Stimulated activated CD8-positive, alpha-beta memory T cell treated with anti-CD3 and anti-CD28 coated beads, Interleukin-12 subunit alpha, Interleukin-12 subunit beta, amount 100 ng/mL, for 24 hours (primary cell): ENCODE measurements around the gene FGF11.

Experiments used
- DNase-seq: peaks from one replicate; pipeline ENCODE4 v3.0.0-alpha.2; 2020; ENCODE audit errors: extremely low read depth

FGF11 gene

DNA sequence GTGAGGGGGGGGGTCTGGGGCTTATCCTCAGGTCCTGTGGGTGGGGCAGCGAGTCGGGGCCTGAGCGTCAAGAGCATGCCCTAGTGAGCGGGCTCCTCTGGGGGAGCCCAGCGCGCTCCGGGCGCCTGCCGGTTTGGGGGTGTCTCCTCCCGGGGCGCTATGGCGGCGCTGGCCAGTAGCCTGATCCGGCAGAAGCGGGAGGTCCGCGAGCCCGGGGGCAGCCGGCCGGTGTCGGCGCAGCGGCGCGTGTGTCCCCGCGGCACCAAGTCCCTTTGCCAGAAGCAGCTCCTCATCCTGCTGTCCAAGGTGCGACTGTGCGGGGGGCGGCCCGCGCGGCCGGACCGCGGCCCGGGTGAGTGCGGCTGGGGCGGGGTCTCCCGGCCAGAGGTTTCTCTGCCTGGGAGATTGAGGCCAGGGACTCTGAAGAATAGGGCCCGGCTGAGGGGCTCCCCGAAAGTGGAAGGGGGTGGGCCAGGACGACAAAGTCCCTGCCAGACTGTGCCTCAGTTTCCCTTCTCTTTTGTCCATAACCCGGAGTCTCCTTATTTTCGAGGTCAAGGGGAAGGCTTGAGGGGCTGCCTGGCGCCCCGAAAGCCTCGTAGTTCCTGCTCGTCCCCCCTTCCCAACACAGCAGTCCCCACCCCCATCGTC is at the start of gene FGF11:
Gene FGF11 (plus strand): TSS at position 51 of the 651 bp plus-strand sequence. CDS start 109 bp downstream, at position 160.
- DNase-seq: no peak

DNA sequence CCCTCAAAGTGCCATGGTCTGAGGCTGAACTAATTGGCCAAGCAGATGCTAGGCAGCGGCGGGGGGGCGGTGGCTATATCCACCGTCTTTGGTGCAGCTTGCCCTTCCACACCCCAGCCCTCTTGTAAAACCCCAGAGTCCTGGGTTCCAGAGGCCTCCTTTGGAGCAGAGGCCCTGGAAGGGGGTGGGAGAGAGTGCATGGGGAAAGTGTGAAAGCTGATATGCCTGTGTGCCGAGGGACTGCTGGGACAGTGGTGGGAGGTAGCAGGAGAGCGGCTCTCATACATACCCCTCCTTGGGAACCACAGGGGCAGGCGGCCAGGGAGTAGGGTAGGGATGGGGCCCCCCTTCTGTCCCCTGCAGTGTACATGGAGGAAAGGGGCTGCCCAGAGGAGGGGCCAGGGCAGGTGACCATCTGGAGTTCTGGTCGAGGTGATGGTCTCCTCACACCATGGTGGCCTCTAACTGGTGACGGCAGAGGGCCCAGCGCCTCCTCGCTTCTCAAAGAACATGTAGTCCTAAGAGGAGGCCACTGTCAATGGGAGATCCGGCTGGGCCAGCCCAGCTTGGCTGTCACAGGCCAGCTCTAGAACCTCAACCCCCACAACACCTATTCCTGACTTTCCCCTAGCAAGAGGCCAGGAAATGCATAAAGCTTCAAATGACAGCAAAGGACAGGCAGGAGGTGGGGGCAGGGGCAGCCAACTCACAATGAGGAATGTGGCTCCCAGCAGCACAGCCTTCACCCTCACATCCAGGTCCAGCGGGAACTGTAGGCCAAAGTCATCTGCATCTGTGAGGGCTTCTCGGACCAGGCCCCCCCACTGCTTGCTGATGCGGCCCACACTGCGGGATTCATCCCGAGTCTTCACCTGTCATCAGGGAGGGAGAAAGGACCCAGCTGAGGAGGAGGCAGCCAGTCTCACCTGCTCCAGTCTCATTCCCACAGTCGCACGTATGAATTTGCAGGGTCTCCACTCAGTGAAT is 49.1 kb upstream of the FGF11 start:
- no peak for DNase-seq

DNA sequence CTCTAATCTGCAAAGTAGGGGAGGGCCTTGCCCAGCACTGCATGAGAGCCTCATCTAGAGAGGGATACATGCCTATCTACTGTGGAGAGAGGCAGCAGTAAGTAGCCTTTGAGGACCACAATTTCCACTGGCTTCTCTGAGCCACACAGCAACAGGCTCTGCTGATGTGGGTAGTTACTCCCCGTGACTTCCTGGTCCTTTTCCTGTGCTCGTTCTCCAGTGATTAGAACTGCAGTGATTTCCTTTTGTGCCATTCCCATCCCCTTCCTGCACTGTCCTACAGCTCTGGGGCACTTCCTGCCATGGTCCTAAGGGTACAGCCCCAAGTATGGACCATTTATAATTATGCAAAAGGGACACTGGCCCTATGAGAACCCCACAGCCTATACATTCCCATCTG is 48.0 kb upstream of the FGF11 start:
- DNase-seq: no peak

DNA sequence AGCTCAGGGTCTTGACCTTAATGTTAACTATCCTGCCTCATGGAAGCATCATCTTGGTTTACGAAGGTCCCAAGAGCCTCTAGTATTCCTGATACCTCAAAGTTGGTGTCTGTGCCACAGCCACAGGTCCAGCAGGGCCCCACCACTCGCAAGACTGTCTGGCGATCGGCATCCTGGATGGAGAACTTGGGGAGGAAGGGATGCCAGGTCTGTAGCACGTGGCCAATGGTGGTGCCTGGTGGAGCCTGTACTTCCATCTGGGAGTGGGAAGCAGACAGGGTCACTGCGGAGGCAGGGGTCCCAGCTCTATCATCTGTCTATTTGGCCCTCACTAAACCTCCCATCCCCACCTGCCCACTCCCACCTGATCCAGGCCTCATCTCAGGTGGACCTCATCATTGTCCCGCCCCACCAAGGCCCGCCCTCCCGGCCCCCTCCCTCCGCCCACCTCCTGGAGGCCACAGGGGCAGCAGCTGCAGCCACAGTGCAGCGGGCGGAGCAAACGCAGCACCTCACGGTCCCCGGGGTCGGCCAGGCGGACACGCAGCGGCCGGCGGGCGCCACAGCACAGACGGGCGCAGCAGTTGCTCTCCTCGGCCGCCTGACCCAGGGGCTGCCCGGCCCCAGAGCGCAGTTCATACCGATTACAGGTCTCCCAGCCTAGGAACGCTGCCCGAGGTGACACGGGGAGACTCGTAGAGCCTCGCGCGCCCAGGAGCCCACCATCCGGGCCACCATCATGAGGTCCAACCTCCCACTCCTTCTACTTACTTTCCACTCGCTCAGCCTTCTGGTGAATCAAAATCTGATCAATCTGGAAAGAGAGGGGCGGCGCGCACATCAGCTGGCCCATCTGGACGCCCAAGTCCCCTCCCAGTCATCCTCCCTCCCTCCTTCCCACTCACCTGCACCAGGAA is 46.4 kb upstream of the FGF11 start:
- DNase-seq: no peak

DNA sequence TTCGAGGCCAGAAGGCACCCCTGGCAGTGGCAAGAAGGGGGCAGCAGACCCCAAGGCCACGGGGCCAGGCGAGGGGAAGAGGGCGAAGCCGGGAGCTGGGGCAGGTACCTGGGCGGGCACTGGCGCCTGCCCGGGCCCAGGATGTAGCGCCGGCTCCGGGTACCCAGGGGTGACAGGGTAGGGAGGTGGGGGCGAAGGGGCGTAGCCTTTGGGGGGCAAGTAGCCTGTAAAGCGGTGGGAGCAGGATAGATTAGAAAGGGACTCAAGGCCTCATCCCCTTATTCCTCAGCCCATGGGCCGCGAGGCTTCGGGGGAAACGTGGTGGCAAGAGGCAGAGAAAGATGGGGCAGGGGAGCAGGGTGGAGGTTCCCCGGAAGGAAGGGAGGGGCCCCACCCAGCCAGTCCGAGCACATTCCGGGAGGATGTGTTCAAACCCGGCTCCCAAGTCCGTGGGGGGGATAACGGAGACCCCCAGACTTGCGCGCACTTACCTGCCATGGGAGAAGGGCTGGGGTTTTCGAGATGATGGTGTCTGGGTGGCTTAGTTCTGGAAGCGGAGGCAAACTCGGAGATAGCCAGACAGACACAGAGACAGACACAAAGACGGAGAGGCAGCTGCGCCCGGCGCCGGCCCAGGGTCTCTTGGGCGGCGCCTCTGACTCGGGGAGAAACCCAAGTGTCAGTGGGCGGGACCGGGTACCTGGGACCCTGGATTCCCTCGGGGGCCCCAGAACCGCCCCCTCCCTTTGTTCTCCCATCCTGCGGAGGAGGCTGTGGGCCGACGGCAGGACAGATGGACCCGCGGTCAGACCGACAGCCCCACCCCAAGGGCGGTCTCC is 45.5 kb upstream of the FGF11 start:
- no peak for DNase-seq

DNA sequence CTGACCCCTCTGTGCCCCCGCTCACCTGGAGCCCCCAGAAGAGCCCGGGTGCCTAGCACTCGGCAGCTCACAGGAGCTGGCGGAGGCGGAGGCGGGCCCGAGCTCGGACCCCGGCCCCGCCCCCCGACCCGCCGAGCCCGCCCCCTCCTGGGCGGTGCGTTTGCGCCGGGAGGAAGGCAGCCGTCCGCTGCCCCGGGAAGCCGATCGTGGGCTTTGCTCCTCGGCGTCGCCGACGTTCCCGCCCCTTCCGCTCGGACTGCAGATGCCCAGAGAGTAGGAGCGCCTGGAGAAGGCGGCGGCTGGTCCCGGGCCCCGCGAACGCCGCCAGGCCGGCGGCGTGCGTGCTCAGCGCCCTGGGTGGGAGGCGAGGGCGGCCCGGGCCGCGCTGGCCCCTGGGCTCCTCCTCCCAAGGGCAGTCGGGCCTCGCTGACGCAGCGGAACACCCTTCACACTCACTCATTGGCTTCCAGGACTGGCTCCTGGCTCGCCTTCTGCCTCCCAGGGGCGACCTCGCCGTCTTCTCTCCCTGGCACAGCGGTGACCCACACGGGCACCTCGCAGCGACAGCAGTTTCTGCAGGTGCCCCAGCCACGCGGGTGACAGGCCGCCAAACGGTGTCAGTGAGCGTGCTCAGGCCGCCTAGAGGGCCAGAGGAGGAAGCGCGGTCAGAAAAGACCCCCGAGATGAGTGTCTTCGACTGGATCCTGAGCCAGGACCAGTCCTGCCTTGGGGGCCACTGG is 44.7 kb upstream of the FGF11 start, which contains the start of gene PLSCR3:
Gene PLSCR3 (minus strand): TSS at position 74 of the 740 bp plus-strand sequence. CDS start 415 bp downstream, outside the sequence.
- DNase-seq: peak; percentile 61

DNA sequence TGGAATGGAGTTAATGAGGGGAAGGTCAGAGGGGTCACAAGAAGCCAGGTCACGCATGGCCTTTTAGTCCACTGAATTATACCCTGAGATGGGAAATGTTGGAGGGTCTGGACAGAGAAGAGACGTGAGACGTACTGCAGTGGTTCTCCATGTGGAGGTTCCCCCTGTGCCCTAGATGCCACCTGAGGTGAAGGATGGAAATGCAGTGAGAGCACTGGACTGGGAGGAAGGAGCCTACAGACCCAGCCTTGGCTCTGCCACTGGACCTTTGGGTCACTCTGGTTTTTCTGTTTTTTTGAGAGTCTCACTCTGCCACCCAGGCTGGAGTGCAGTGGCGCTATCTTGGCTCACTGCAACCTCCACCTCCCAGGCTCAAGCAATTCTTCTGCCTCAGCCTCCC is 43.2 kb upstream of the FGF11 start:
- DNase-seq: no peak

DNA sequence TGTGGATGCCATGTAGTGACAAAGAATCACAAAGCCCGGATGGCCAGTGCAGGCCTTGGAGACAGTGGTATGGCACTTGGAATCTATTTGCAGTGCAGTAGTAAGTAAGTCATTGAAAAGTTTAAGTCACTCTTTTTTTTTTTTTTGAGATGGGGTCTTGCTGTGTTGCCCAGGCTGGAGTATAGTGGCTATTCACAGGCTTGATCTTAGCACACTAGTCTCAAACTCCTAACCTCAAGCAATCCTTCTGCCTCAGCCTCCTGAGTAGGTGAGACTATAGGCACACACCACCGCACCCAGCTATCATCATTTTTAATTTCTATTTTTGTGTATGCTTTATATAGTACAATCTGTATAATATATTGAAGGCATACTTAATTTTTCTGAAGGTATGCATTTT is 40.7 kb upstream of the FGF11 start:
- DNase-seq: no peak

DNA sequence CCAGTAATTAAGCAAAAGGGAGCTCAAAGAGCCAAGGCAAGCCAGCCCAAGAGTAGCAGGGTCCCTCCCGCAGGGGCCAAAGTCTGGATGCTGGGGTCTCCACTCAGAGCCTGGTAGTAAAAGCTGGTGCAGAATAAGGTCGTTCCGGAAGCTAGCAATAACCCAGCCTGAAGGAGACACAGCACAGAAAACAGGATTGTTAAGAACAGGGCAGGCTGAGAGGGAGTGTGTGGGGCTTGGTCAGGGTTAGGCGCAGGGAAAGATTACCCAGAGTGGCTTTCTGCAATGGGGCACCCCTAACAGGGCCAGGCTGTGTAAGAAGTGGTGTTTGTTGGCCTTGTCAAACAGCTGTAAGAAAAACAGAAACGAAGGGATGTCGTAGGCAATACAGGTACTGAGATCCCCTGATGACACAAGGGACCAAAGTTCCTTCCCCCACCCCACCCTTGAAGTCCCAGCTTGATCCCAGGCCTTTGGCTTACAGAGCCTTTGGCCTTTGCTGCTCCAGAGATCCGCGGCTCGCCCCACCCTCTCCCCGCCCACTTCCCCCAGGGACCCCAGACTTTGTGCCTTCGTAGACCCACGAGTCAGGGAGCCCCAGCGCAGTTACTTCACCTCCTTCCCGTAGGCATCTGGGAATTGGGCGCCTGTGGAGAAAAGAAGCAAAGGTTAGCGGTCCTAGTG is 36.1 kb upstream of the FGF11 start:
- no peak for DNase-seq

DNA sequence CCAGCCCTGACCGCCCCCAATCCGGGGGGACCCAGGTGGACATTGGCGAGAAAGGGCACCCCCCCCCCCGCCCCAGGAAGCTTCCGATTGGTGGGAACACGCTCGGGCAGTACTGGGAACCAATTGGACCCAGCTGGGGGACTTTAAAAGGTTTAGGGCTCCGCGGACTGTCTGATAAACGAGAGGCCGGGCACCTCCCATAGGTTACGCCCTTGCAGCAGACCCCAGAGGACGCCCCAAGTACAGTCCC is 35.7 kb upstream of the FGF11 start:
- no peak for DNase-seq

DNA sequence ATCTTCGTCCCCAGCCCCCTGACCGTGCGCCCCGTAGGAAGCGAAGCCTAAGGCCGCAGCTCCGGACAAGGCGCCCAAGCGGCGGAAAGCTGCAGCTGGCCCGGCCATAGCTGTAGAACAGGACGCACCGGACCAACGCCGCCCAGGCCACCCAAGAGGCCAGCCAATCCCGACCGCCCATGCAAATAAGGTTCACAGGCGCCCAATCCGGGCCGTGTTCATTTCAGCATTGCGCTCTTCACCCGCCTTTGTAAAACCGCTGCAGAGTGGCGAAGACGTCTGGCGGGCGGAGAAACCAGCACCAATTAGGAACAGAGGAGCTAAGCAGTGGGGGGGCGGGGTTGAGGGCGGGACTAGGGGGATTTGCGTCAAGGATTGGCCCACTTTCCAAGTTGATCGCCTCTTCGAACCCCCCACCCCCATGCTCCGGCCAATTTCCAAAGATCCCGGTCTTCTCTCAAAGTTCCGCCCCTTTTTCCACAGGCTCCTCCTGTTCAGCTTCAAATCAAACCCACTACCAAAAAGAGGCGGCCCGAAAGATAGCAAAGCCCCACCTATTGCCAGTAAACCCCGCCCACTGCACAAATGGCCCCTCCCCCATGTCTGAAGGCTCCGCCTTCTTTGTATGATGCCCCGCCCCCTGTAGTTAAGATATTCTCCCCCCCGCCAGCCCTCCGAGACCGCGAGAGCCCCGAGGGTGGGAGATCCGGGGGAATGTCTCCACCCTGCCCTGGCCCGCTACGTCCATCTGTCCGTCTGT is 35.2 kb upstream of the FGF11 start, which contains the start of gene TMEM256:
Gene TMEM256 (minus strand): TSS at position 121 of the 760 bp plus-strand sequence. CDS start 13 bp downstream, at position 108.
- DNase-seq: peak; percentile 91

DNA sequence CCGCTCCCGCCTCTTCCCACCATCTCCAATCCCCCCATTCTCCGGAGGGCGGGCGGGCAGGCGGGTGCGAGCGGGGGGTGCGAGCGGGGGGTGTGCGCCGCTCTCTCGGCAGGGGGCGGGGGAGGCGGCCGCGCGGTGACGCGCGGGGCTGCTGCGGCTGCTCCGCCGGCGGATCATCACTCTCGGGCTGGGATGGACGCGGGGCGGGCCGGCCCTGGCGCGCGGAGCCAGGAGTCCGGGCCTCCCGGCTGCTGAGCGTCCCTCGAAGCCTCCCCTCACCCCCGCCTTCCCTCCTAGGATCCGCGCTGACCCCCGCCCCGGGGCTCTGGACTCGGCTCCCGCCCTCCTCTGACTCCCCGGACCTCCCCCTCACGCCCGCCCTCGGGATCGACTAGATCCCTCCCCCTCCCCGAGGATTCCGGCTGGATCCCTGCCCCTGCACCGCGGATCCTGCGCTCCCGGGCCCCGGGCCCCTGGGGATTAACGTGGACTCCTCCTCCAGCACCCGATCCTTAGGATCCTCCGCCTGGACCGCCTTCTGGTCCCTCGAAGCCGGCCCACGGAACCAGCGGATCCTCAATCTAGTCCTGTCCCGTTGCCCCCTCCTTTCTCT is 34.5 kb upstream of the FGF11 start:
- peak; percentile 59 for DNase-seq

DNA sequence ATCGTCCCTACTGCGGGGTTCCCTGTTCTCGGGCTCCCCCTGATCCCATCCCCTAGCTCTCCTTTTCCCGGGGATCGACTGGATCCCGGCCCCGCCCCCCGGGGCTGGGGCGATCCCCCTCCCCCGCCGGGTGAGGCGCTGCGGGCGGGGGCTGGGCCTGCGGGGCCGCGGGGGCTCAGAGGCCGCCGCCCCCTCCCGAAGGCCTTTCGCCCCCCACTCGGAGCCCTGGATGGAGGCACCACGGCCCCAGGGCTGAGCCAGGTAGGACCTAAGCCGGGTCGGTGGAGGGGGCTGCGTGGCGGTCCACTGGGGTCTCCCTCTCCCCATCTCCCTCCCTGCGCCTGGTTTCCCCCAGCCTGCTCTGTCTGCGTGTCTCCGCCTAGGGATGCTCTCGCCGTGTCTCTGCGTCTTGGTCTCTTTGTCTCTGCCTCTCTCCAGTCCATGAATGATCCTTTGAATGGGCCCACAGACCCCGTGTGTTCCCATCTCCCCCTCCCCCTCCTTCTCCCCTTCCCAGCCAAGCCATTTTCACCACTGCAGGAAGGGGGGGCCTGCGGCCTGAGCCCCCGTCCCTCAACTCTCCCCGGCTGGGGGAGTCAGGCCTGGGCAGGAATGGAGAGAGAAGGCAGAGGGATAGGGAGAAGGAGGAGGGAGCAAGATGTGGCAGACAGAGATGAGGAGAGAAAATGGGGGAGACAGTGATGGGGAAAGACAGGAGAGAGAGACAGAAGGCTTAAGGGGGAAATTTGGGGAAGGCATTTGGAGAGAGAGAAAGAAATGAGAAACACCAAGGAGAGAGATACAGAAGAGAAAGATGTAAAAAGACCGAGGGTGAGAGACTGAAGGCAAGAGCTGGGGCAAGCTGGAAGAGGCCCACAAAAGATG is 33.7 kb upstream of the FGF11 start:
- DNase-seq: no peak

DNA sequence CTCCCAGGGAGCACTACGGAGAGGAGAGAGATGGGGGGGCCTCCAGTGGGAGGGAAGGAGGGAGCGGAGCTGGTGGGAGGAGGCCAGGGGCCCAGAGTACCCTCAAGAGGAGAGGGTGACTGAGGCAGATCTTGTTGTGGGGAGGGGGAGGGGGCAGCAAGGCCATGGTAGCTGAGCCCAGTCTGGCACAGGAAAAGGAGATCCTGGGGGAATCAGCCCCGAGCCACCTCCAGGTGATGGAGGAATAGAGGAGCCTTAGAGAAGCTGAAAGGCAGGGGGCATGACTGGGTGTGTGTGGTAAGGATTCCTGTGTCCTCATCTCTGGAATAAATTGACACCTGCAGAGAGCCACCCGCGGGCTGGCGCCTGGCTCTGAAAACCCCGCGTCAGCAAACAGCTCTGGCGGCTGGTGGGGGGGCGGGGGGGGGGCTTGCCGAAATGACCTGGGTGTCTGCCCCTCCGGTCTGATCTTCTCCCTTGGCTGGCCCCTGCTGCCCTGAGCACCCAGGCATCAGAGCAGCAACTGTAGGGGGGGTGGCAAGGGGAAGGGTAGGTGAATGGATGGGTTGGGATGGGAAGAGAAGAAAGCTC is 33.0 kb upstream of the FGF11 start:
- DNase-seq: no peak

DNA sequence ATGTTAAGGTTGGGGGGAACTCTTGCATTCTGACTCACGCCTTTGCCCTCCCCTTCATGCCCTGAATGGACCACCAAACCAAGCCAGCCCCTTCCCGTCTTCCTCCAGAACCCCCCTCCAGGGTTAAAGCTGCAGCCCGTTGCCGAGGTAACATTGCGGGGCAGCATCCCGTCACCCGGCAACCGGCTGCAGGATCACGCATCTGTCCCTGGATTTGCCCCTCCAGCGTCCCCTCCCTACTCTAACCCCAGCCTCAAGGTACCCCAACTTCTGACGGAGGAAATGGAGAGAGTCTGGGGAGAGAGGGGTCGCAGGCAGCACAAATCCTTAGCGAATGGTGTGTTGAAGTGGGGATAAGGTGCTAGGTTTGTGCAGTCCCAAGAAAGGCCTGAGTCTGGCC is 32.2 kb upstream of the FGF11 start:
- no peak for DNase-seq

DNA sequence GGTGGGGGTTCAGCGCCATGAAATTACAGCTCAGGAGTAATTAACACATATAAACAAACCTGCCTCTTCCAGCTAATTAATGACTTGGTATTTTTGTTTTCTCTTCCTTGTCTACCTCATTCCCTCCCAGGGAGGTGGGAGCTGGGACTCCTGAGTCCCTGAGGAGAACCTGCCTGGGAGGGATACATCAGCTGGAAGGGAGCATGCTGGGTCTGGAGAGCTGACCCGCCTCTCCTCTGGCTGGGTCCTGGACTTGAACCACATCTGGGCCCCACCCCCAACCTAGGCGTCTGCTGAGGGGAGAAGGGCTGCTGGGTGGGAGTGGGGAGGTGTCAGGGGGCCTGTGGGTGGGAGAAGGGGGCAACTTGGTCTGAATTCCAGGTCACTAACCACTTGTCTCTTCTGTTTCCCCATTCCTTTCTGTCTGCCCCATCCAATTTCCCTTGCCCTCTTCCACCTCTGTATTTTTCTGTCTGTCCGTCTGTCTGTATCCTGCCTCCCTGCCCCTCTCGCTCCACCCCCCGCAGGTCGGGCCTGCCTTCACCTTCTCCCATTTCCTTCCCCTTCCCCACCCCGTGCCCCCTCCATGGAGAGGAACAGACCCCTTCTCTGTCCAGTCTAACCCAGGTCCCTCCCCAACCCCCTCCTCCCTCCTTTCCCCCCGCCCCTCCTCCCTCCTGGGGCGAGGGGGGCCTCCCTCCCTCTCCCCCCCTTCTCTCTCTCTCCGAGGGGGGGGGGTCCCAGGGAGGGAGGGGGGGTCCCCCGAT is 31.6 kb upstream of the FGF11 start, which contains the start of gene NLGN2:
Gene NLGN2 (plus strand): TSS at position 361 of the 767 bp plus-strand sequence. CDS start 411 bp downstream, outside the sequence.
- no peak for DNase-seq
